ENCODE results near the gene TBC1D17.

GRCh38 chr19:49845414-49845813 is 32.1 kb upstream of the TBC1D17 start:
- no peak for TF ChIP-seq CTCF (IDR thresholded peaks at IDR 0.05)
- no peak for TF ChIP-seq POLR2A (IDR thresholded peaks at IDR 0.05)
